T1000 (cell line): ENCODE data around the gene NGFR.
"Not testable (repeated sequence)": the region's sequence is repeated elsewhere in the genome, so short reads cannot be mapped to it uniquely, and the experiment has no call there.

Experiments used
- DNase-seq: peaks from one replicate; lab custom pipeline; 2025; ENCODE audit warnings: mixed read lengths; lab: John Stamatoyannopoulos, UW

Gene NGFR

DNA sequence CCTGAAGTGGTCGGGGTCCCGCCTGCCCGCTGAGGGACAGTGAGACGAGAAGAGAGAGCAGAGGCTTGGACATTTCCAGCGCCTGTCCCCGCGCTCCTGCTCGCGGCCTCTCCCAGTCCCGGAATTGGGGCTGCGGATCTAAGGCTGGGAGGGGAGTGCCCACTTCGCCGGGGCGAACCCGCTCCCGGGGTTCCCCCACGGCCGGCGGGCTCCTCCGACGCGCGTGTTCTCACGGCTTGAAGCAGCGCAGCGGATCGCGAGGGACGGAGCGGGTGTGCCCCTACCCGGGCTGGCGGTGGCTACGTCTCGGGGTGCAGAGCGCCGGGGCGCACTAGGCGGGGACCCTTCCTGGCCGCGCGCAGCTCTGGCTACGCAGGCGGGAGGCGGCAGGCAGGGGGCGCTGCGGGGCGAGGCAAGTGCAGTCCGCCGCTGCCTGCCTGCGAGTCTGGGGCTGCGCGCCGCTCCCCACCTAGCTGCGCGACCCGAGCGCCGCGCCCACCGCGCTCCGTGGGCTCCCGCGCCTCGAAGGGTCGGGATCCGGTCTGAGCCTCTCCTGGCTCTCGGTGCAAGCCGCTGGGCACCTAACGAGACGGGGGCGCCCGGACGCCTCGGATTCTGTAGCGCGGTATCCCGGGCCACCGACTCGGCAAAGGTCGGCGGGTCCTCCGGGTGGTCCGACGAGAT, 1.2 kb downstream of the NGFR start:
- no peak for DNase-seq

DNA sequence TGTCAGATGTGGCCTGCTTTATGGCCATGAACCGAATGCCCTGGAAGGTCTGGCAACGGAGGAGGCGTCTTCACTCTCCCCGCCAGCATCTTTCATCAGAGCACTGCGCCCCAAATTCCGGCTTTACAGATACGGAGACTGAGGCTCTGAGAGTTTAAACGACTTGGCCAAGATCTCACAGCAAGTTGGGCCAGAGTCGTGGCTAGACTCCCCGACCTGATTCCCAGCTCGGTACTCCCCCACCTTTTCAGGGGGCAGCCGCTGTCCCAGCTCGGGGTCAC, 1.7 kb downstream of the NGFR start:
- DNase-seq, result no peak

DNA sequence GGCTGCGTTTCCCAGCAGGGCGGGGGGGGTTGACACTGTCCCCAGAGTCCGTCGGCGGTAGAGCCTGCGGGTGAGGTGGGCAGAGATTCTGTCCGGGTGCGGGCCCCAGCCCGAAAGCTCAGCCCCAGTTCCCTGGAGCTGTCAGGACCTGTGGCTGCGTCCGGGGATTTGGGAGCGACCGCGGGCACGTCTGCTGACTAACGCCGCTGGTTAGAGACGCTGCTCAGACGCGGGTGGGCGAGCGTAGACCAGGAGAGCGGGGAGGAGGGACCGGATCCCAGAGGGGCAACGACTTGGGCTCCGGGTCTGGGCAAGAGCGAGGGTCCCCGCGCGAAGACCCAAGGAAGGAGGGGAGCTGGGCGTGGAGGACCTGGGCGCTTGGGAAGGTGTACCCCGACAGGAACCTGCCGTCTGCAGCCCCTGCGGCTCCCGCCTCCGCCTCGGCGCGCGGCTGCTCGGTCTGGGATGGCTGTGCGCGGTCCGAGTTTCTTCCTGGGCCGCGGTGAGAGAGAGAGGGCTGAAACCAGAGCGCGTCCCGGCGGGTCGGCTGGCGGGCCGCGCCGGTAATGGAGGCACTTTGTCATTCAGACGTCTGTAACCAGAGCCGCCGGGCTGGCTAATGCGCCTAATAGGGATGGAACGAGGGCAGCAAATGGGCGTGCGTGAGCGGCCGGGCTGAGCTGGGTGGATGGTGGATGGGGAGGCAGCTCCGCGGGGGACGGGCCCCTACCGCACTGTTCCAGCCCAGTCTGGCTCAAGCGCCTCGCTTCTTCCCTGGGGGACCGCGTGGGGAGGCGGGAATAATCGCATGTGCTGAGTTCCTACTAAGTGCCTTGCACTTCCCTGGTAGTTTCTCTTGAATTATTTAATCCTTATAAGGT, 2.3 kb downstream of the NGFR start:
- no peak for DNase-seq

DNA sequence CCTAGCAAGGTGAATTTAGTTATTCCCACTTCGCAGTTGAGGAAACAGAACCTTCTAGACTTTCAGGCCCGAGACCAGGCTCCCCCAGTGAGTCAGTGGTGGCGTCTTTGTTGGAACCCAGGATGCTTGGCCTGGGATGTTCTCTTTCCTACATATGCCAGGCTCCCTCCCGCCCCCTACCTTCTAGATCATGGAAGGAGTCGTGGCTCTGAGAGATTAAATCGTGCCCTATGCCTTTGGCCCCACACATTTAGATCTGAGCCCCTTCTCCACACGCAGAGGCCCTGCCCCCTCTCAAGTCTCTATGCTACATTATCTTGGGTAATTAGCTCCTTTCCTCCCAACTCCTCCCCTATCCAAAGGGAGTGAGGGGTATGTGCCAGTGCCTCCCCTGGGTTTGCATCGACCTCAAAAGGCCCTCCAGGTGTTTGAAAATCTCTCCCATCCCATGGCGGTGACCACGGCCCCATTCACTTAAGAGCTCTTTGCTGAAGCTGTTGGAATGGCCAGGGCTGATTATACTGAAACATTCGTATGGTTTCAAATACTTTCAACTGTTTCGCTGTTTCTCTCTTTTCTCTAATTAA, 3.0 kb downstream of the NGFR start:
- no peak for DNase-seq

DNA sequence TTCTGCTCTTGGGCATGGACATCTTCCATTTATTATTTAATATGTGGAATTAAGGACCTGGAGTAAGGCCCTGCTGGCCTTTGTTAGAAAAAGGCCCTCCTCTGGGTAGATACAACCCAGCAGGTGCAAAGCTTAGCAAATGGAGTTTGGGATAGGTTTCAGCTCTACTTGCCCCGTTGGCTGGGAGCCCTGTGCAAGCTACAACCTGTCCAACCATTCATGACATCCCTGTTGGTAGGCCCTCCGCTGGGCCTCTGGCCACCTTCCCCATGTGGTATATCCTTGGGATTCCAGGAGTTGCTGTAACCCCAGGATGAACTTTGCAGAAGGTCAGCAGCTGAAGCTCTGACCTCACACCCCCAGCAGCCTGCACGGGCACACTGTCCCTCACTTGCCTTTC, 6.4 kb downstream of the NGFR start:
- DNase-seq, result no peak

DNA sequence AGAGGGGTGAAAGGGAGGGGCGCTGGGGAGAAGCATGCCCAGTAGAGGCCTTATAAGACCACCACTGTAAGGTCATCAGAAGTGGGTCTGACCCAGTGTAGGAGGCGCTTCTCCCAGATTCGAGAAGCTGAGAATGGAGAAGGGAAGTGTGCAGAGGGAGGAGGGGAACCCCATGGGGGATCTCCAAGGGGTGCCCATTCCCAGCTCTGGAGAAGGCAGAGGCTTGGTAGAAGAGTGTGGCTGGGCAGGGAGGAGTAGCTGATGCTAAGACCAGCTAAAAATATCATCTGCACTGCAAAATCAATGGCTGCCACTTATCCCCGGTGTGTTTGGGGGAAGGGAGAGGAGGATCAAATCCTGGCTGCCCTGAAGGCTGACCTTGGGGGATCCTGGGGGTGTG, 7.2 kb downstream of the NGFR start:
- no peak for DNase-seq

DNA sequence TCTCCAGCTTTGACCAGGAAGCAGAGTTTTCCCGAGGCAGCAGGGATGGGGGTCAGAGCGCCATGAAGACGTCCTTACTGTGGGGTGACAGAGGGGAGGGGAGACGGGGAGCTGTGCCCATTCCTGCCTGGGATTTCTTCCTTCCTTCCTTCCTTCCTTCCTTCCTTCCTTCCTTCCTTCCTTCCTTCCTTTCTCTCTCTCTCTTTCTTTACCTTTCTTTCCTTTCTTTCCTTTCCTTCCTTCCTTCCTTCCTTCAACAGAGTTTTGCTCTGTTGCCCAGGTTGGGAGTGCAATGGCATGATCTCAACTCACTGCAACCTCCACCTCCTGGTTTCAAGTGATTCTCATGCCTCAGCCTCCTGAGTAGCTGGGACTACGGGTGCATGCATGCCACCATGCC, 7.6 kb downstream of the NGFR start:
- not testable (repeated sequence) for DNase-seq

DNA sequence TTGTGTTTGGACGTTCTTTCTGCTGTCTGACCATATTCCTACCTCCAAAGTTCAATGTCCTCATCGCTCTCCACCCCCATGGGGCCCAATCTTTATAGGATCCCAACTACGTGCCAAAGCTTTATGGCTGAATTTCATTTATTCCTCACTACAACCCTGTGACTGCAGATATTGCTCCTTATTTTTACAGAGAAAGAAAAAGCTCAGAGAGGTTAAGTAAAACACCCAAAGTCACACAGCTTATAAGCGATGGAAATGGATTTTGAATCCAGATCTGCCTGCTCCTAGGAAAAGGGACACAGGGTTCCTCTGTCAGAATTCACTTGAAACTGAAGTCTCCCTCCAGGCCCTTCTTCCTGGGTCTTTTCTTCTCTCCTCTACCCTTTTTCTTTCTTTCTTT, 9.3 kb downstream of the NGFR start:
- no peak for DNase-seq

DNA sequence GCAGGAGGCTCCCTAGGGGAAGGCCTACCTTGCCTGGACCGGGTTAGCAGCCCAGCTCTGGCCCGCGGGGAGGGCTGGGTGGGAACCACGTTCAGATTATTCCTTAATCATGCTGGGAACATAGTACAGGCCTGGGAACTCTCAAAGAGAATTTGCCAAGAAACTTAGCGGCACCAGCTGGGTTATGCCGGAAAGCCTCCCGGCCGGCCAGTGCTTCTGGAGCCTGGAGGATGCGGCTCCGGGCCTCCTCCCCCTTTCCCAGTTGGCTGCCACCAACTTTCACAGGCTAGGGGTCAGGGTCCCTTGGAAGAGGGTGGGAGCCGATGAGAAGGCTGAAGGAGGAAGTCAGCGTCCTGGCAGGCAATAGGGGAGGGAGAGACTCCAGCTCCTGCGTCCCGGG, 10.8 kb downstream of the NGFR start:
- DNase-seq, result no peak

DNA sequence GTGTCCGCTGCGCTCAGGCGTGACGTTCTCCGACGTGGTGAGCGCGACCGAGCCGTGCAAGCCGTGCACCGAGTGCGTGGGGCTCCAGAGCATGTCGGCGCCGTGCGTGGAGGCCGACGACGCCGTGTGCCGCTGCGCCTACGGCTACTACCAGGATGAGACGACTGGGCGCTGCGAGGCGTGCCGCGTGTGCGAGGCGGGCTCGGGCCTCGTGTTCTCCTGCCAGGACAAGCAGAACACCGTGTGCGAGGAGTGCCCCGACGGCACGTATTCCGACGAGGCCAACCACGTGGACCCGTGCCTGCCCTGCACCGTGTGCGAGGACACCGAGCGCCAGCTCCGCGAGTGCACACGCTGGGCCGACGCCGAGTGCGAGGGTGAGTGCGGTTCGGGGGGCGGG, 11.2 kb downstream of the NGFR start:
- no peak for DNase-seq

DNA sequence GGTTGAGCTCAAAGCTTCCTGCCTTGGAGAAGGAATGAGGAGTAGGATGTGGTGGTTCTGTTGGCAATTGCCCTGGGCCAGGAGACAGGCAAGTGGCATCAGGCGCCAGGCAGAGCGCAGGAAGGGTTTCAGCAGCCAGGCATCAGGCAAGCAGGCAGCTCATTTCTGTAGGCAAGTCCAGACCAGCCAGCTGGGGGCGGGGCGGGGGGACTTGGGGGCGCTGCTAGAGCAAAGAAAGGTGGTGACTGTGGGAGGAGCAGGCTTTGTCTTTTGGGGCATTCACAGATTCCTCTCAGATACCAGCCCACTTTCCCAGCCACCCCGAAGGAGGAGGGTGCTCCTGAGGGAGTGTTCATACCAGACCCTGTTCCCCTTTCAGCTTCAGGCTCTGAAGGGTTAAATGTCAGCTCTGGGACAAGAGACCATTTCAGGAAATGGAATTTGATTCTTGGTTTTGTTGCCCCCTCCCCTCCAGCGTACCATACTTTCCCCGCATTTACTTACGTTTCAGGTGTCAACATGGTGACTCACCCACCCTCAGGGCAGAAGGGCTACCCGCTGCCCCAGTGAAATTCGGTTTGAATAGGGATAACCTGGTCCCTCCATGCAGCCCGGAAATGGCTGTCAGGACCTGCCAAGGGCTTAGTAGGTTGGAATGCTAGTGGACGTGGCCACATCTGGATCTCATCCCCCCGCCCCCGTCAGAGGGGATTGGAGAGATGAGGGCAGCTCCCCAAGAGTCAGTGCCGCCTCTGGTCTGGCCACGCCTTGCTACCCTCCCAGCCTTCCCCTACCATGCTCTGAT, 13.2 kb downstream of the NGFR start:
- DNase-seq, result no peak

DNA sequence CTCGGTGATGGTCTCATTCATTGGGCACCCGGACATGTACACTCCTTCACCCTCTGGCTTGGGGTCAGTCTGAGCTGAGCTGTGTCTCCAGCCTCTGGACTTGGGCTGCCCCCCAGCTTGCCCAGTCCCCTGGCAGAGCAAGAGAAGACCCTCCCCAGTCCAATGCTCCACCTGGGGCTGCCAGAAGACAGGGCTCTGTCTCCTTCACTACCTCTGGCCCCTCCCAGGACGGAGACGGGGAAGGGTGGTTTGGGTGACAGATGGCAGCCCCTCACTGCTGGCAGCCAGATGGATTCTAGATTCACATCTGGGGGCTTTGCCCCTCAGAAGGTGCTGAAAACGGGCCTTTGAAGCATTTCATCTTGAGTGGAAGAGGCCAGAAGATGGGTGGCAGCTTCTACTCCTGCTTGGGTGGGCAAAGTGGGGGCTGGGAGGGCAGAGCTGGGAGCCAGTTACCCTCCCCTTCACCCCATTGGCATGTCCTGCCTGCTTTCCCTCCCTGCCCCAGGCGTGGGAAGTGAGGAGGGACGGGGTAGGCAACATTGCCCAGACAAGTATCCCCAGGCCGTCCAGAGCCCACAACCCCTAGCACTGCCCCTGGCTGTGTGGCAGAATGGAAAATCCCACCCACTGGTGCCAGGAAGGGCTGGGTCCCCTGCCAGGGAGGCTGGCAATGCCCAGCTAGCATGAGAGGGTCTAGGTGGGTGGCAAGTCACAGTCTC, 13.9 kb downstream of the NGFR start:
- DNase-seq, result no peak

DNA sequence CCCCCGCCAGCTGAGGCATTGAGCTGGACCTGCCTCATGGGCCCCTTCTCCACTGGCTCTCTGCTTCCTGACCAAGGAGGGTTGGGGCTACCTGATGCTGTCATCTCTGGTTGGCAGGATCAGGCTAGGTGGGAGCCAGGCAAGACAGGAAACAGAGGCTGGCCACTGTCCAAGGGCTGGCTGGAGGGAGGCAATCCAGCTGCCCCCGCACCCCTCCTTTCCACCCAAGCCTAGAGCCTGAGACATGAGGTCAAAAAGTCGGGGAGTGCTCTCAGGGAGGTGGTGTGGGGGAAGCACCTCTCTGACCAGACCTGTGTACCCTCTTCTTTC, 14.5 kb downstream of the NGFR start:
- DNase-seq, result no peak

DNA sequence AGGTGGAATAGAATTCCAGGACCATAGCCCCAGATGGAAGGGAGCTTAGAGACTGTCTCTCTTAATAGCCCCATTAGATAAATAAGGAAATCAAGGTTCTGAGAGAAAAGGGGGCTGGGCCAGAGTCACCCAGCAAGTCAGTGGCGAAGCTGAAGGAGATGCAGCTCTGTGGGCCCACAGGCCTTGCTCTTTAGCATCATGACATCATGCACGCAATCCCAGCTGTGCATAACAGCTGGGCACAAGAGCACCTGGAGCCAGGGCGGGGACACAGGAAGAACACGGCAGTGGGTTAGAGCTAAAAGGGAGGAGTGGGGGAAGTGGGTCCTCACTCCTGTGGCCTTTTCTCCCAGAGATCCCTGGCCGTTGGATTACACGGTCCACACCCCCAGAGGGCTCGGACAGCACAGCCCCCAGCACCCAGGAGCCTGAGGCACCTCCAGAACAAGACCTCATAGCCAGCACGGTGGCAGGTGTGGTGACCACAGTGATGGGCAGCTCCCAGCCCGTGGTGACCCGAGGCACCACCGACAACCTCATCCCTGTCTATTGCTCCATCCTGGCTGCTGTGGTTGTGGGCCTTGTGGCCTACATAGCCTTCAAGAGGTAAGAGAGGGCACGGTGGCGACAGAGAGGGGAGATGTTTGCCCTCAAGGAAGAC, 15.1 kb downstream of the NGFR start:
- DNase-seq, result no peak

DNA sequence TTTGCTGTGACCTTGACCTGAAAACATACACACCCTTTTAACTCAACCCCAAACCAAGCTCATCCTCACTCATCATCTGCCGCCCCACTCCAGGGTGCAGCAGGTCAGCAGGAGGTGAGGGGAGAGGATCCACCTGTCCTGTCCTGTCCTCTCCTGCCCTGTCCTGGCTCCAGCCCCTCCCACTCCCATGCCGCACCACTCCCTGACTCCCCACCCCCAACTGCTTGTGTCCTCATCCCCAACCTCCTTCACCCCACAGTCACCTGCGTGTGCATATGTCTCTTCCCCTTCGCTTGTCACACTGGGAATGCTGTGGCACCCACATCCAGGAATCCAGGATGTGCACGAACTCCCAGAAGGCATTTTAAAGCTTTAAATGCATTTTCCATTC, 15.6 kb downstream of the NGFR start:
- no peak for DNase-seq

DNA sequence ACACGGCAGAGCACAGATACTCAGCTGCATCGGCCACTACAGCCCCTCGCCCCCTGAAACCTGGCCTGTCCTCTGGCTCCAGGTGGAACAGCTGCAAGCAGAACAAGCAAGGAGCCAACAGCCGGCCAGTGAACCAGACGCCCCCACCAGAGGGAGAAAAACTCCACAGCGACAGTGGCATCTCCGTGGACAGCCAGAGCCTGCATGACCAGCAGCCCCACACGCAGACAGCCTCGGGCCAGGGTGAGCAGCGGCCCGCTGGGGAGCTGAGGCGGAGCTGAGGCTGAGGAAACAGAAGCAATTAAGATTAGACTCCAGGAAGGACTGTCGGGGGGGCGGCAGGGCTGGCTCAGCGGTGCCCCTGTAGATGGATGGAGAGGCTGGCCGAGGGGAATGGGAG, 16.7 kb downstream of the NGFR start:
- DNase-seq, result no peak

DNA sequence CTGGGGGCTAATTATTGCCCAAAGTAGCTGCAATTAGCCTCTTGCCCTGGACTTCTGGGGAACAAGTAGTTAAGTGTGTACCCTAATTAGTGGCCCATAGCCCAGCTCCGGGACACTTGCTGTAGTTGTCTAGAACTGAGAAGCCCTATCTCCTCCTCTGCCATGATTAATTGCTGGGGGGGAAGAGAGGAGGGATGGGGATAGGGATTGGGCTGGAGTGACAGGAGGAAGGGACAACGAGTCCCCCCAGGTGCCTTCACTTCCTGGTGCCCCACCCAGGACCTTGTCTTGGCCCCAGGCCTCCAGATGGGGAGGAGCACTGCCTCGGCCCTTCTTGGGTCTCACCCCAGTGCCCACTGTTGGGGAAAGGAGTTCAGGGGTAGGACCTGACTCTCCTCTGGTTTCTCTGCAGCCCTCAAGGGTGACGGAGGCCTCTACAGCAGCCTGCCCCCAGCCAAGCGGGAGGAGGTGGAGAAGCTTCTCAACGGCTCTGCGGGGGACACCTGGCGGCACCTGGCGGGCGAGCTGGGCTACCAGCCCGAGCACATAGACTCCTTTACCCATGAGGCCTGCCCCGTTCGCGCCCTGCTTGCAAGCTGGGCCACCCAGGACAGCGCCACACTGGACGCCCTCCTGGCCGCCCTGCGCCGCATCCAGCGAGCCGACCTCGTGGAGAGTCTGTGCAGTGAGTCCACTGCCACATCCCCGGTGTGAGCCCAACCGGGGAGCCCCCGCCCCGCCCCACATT, 17.4 kb downstream of the NGFR start:
- DNase-seq, result no peak

DNA sequence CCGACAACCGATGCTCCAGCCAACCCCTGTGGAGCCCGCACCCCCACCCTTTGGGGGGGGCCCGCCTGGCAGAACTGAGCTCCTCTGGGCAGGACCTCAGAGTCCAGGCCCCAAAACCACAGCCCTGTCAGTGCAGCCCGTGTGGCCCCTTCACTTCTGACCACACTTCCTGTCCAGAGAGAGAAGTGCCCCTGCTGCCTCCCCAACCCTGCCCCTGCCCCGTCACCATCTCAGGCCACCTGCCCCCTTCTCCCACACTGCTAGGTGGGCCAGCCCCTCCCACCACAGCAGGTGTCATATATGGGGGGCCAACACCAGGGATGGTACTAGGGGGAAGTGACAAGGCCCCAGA, 17.9 kb downstream of the NGFR start:
- DNase-seq, result no peak

DNA sequence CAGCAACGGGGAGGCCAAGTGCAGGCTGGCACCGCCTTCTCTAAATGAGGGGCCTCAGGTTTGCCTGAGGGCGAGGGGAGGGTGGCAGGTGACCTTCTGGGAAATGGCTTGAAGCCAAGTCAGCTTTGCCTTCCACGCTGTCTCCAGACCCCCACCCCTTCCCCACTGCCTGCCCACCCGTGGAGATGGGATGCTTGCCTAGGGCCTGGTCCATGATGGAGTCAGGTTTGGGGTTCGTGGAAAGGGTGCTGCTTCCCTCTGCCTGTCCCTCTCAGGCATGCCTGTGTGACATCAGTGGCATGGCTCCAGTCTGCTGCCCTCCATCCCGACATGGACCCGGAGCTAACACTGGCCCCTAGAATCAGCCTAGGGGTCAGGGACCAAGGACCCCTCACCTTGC, 18.5 kb downstream of the NGFR start:
- no peak for DNase-seq

DNA sequence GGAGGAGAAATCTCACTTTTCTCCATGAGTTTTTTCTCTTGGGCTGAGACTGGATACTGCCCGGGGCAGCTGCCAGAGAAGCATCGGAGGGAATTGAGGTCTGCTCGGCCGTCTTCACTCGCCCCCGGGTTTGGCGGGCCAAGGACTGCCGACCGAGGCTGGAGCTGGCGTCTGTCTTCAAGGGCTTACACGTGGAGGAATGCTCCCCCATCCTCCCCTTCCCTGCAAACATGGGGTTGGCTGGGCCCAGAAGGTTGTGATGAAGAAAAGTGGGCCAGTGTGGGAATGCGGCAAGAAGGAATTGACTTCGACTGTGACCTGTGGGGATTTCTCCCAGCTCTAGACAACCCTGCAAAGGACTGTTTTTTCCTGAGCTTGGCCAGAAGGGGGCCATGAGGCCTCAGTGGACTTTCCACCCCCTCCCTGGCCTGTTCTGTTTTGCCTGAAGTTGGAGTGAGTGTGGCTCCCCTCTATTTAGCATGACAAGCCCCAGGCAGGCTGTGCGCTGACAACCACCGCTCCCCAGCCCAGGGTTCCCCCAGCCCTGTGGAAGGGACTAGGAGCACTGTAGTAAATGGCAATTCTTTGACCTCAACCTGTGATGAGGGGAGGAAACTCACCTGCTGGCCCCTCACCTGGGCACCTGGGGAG, 19.1 kb downstream of the NGFR start:
- no peak for DNase-seq
